ENCODE results near the gene ODC1. TPM values are rescaled to one million over a fixed set of nuclear protein-coding genes. Genes with fewer than 3 reads are reported as not detected.

Gene ODC1
- total and polyA plus RNA-seq, 2 experiments from 2014 or later: 23.3 to 70.3 TPM

DNA sequence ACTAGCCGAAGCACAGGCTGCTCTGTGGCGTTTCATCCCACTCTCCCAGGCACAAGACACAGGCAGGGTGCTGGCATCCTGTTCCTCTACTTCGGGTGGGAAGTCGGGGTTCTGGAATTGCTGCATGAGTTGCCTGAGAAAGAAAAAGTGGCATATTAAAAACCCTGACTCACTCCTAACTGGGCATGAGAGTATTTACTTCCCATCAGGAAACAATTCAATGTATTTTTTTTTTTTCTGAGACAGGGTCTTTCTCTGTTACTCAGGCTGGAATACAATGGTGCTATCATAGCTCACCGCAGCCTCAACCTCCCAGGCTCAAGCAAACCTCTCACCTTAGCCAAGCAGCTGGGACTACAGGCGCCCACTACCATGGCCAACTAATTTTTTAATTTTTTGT is 7.4 kb downstream of the ODC1 start:
- H3K27me3 Mint-ChIP-seq (ENCODE audit: insufficient read depth, low read depth, poor library complexity): peaks cover 5% of the 10 kb centered on the region
- no peak overlapping the region for H3K4me3 ChIP-seq
- H4K20me1 ChIP-seq (replicated peaks; ENCODE audit: insufficient read depth): 0 out of 2 replicates have a peak, but pooled peaks cover 8% of the 10 kb centered on the region
- no peaks in the 10 kb centered on the region for H3K27me3 ChIP-seq (ENCODE audit: insufficient read depth)
- no peak overlapping the region for H3K4me2 ChIP-seq
- no peak for ATAC-seq
- H2AFZ ChIP-seq: no peak overlapping the region
- H3K4me3 Mint-ChIP-seq: no peak overlapping the region
- peaks cover 63% of the 10 kb centered on the region for H3K36me3 Mint-ChIP-seq (ENCODE audit: low read depth)
- H3K4me1 ChIP-seq (ENCODE audit: insufficient read depth): no peaks in the 10 kb centered on the region
- H3K36me3 ChIP-seq (ENCODE audit: insufficient read depth): peaks cover 16% of the 10 kb centered on the region; the same call in 1 of the 2 replicates
- H3K4me1 Mint-ChIP-seq: no peaks in the 10 kb centered on the region
- no peaks in the 10 kb centered on the region for H3F3A ChIP-seq (replicated peaks; ENCODE audit: low read depth)
- H3K9me3 Mint-ChIP-seq: no peaks in the 10 kb centered on the region
- DNase-seq (ENCODE audit: low spot score): no peak
- no peaks in the 10 kb centered on the region for H3K9me2 ChIP-seq (ENCODE audit: insufficient read depth)
- H3K27ac Mint-ChIP-seq: no peak overlapping the region
- H3K27ac ChIP-seq (ENCODE audit: low read depth): no peak overlapping the region
- TF ChIP-seq ETS1 (IDR thresholded peaks at IDR 0.05): no peak
- TF ChIP-seq ZNF462 (CRISPR knock-in tag; IDR thresholded peaks at IDR 0.05): no peak
- TF ChIP-seq, protein P1, sequence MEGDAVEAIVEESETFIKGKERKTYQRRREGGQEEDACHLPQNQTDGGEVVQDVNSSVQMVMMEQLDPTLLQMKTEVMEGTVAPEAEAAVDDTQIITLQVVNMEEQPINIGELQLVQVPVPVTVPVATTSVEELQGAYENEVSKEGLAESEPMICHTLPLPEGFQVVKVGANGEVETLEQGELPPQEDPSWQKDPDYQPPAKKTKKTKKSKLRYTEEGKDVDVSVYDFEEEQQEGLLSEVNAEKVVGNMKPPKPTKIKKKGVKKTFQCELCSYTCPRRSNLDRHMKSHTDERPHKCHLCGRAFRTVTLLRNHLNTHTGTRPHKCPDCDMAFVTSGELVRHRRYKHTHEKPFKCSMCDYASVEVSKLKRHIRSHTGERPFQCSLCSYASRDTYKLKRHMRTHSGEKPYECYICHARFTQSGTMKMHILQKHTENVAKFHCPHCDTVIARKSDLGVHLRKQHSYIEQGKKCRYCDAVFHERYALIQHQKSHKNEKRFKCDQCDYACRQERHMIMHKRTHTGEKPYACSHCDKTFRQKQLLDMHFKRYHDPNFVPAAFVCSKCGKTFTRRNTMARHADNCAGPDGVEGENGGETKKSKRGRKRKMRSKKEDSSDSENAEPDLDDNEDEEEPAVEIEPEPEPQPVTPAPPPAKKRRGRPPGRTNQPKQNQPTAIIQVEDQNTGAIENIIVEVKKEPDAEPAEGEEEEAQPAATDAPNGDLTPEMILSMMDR (conservative IDR thresholded peaks at IDR 0.05; ENCODE audit: low read depth in 2 of 2): no peak
- TF ChIP-seq ZNF331 (CRISPR knock-in tag; IDR thresholded peaks at IDR 0.05; ENCODE audit: low read depth): no peak
- no peak for TF ChIP-seq NANOG (IDR thresholded peaks at IDR 0.05; ENCODE audit: borderline replicate concordance)
- no peak for TF ChIP-seq POLR2AphosphoS5 (IDR thresholded peaks at IDR 0.05; ENCODE audit: low read depth)
- no peak for TF ChIP-seq EZH2 (IDR thresholded peaks at IDR 0.05; ENCODE audit: low read depth, unreplicated experiment)
- TF ChIP-seq, protein P2, sequence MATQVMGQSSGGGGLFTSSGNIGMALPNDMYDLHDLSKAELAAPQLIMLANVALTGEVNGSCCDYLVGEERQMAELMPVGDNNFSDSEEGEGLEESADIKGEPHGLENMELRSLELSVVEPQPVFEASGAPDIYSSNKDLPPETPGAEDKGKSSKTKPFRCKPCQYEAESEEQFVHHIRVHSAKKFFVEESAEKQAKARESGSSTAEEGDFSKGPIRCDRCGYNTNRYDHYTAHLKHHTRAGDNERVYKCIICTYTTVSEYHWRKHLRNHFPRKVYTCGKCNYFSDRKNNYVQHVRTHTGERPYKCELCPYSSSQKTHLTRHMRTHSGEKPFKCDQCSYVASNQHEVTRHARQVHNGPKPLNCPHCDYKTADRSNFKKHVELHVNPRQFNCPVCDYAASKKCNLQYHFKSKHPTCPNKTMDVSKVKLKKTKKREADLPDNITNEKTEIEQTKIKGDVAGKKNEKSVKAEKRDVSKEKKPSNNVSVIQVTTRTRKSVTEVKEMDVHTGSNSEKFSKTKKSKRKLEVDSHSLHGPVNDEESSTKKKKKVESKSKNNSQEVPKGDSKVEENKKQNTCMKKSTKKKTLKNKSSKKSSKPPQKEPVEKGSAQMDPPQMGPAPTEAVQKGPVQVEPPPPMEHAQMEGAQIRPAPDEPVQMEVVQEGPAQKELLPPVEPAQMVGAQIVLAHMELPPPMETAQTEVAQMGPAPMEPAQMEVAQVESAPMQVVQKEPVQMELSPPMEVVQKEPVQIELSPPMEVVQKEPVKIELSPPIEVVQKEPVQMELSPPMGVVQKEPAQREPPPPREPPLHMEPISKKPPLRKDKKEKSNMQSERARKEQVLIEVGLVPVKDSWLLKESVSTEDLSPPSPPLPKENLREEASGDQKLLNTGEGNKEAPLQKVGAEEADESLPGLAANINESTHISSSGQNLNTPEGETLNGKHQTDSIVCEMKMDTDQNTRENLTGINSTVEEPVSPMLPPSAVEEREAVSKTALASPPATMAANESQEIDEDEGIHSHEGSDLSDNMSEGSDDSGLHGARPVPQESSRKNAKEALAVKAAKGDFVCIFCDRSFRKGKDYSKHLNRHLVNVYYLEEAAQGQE (IDR thresholded peaks at IDR 0.05; ENCODE audit: unreplicated experiment): no peak
- TF ChIP-seq EZH2phosphoT487 (IDR thresholded peaks at IDR 0.05; ENCODE audit: unreplicated experiment): no peak
- peaks cover 12% of the 10 kb centered on the region for H3K79me2 ChIP-seq (replicated peaks; ENCODE audit: insufficient read depth)
